ENCODE measurements around the gene PTRH1. TPM values are rescaled to one million over a fixed set of nuclear protein-coding genes. Genes with fewer than 3 reads are reported as not detected.

Gene PTRH1
- total and polyA plus RNA-seq, 2 of the 13 experiments (the other 11 are each of a cell fraction or from before 2014, with no cell fraction given): 4.0 to 10.4 TPM

DNA sequence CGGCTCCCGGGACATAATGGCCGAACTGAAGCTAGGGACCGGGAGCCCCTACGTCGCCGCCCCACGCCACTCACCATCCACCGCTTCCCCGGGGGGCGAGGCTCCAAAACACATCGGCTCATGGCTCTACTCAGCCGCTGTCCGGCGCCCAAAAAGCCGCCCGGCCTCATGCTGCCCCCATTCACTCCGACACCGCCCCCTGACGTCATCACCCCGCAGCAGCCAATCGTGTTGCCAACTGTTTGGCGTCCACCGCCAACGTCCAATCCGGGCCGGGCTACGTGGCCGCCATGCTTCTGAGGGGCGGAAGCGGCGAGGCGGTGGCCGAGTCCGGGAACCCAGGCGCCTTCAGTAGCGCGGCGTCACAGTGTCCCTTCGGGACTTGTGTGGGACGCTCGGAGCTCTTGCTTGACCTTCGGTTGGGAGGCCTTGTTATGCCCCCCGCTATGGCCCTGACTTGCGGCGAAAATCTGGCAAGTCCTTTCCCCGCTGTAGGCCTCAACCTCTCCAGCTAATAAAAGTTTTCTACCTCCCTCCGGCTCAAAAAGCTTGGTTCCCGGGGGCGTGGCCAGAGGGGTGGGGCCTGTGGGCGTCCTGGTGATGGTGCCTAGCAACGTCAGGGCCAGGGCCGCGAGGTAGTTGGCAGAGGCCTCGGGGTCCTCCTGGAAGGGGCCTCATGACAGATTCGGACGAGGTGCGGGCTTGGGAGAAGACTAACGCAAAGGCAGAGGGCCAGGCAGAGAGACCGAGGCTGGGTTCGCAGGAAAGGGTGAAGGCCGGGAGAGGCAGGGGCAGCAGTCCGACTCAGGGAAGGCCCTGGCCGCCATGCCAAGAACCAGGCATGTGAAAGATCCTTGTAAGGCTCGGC, at the start of gene PTRH1, which contains the start of gene TTC16 (continued):
- TF ChIP-seq, protein P1, sequence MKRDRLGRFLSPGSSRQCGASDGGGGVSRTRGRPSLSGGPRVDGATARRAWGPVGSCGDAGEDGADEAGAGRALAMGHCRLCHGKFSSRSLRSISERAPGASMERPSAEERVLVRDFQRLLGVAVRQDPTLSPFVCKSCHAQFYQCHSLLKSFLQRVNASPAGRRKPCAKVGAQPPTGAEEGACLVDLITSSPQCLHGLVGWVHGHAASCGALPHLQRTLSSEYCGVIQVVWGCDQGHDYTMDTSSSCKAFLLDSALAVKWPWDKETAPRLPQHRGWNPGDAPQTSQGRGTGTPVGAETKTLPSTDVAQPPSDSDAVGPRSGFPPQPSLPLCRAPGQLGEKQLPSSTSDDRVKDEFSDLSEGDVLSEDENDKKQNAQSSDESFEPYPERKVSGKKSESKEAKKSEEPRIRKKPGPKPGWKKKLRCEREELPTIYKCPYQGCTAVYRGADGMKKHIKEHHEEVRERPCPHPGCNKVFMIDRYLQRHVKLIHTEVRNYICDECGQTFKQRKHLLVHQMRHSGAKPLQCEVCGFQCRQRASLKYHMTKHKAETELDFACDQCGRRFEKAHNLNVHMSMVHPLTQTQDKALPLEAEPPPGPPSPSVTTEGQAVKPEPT (CRISPR knock-in tag; IDR thresholded peaks at IDR 0.05; ENCODE audit: low read depth): no peak
- no peak for TF ChIP-seq CC2D1A (CRISPR knock-in tag; IDR thresholded peaks at IDR 0.05)
- TF ChIP-seq, protein P2, sequence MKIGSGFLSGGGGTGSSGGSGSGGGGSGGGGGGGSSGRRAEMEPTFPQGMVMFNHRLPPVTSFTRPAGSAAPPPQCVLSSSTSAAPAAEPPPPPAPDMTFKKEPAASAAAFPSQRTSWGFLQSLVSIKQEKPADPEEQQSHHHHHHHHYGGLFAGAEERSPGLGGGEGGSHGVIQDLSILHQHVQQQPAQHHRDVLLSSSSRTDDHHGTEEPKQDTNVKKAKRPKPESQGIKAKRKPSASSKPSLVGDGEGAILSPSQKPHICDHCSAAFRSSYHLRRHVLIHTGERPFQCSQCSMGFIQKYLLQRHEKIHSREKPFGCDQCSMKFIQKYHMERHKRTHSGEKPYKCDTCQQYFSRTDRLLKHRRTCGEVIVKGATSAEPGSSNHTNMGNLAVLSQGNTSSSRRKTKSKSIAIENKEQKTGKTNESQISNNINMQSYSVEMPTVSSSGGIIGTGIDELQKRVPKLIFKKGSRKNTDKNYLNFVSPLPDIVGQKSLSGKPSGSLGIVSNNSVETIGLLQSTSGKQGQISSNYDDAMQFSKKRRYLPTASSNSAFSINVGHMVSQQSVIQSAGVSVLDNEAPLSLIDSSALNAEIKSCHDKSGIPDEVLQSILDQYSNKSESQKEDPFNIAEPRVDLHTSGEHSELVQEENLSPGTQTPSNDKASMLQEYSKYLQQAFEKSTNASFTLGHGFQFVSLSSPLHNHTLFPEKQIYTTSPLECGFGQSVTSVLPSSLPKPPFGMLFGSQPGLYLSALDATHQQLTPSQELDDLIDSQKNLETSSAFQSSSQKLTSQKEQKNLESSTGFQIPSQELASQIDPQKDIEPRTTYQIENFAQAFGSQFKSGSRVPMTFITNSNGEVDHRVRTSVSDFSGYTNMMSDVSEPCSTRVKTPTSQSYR (CRISPR knock-in tag; IDR thresholded peaks at IDR 0.05; ENCODE audit: borderline replicate concordance): no peak; the same call in 1 of the 2 replicates
- TF ChIP-seq ZNF746 (CRISPR knock-in tag; IDR thresholded peaks at IDR 0.05): no peak
- no peak for TF ChIP-seq ZNF383 (CRISPR knock-in tag; IDR thresholded peaks at IDR 0.05; ENCODE audit: borderline replicate concordance)
- no peak for TF ChIP-seq ZNF672 (CRISPR knock-in tag; IDR thresholded peaks at IDR 0.05)
- TF ChIP-seq ZSCAN12 (CRISPR knock-in tag; IDR thresholded peaks at IDR 0.05): no peak
- TF ChIP-seq ZNF230 (CRISPR knock-in tag; IDR thresholded peaks at IDR 0.05): no peak
- no peak for TF ChIP-seq KLF13 (CRISPR knock-in tag; IDR thresholded peaks at IDR 0.05)
- TF ChIP-seq TFDP1 (CRISPR knock-in tag; IDR thresholded peaks at IDR 0.05; ENCODE audit: borderline replicate concordance): peak; percentile 72
- 0 out of 2 replicates have a peak, but pooled peaks have one; percentile 21 for TF ChIP-seq ZNF546 (CRISPR knock-in tag; conservative IDR thresholded peaks at IDR 0.05)
- no peak for TF ChIP-seq ZNF446 (CRISPR knock-in tag; IDR thresholded peaks at IDR 0.05)
- TF ChIP-seq, protein P3, sequence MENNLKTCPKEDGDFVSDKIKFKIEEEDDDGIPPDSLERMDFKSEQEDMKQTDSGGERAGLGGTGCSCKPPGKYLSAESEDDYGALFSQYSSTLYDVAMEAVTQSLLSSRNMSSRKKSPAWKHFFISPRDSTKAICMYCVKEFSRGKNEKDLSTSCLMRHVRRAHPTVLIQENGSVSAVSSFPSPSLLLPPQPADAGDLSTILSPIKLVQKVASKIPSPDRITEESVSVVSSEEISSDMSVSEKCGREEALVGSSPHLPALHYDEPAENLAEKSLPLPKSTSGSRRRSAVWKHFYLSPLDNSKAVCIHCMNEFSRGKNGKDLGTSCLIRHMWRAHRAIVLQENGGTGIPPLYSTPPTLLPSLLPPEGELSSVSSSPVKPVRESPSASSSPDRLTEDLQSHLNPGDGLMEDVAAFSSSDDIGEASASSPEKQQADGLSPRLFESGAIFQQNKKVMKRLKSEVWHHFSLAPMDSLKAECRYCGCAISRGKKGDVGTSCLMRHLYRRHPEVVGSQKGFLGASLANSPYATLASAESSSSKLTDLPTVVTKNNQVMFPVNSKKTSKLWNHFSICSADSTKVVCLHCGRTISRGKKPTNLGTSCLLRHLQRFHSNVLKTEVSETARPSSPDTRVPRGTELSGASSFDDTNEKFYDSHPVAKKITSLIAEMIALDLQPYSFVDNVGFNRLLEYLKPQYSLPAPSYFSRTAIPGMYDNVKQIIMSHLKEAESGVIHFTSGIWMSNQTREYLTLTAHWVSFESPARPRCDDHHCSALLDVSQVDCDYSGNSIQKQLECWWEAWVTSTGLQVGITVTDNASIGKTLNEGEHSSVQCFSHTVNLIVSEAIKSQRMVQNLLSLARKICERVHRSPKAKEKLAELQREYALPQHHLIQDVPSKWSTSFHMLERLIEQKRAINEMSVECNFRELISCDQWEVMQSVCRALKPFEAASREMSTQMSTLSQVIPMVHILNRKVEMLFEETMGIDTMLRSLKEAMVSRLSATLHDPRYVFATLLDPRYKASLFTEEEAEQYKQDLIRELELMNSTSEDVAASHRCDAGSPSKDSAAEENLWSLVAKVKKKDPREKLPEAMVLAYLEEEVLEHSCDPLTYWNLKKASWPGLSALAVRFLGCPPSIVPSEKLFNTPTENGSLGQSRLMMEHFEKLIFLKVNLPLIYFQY (CRISPR knock-in tag; IDR thresholded peaks at IDR 0.05; ENCODE audit: borderline replicate concordance): no peak
- TF ChIP-seq SALL2 (CRISPR knock-in tag; IDR thresholded peaks at IDR 0.05): peak; percentile 48; the same call in 1 of the 2 replicates
- TF ChIP-seq ZNF280B (CRISPR knock-in tag; IDR thresholded peaks at IDR 0.05; ENCODE audit: borderline replicate concordance): no peak
